ENCODE data around the gene SLC26A1.
"Not testable (repeated sequence)": the region's sequence is repeated elsewhere in the genome, so short reads cannot be mapped to it uniquely, and the experiment has no call there.

DNA sequence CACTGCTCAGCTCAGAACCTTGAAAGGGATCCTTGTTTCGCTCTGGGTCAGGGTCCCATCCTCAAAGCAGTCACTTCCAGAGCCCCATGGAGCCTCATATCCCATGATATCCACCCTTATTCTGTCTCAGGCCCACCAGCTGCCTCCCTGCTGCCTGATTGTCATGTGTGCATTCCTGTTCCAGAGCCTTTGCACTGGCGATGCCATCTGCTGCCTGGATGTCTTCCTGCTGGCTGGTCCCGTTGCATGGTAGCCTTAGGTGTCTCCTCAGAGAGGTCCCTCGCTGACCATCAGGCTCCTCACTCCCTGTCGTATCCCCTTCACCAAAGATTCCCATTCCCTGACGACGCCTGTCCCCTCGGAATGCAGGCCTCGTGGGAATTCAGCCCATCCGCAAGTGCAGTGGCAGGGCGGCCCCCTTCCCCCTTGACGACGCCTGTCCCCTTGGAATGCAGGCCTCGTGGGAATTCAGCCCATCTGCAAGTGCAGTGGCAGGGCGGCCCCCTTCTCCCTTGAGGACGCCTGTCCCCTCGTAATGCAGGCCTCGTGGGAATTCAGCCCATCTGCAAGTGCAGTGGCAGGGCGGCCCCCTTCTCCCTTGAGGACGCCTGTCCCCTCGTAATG lies 6.1 kb upstream of the SLC26A1 start:
- TF ChIP-seq, protein P1, sequence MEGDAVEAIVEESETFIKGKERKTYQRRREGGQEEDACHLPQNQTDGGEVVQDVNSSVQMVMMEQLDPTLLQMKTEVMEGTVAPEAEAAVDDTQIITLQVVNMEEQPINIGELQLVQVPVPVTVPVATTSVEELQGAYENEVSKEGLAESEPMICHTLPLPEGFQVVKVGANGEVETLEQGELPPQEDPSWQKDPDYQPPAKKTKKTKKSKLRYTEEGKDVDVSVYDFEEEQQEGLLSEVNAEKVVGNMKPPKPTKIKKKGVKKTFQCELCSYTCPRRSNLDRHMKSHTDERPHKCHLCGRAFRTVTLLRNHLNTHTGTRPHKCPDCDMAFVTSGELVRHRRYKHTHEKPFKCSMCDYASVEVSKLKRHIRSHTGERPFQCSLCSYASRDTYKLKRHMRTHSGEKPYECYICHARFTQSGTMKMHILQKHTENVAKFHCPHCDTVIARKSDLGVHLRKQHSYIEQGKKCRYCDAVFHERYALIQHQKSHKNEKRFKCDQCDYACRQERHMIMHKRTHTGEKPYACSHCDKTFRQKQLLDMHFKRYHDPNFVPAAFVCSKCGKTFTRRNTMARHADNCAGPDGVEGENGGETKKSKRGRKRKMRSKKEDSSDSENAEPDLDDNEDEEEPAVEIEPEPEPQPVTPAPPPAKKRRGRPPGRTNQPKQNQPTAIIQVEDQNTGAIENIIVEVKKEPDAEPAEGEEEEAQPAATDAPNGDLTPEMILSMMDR (conservative IDR thresholded peaks at IDR 0.05) = not testable (repeated sequence)
- not testable (repeated sequence) for TF ChIP-seq EZH2 (IDR thresholded peaks at IDR 0.05; ENCODE audit: low read depth)
